SK-N-MC (cell line): ENCODE measurements around the gene SMC3.

Experiments used
- EZH2 ChIP-seq: fragments of 200-600 bp; sonication (generic); IDR thresholded peaks from one replicate; pipeline ENCODE4 v1.6.1; 2017; ENCODE audit warnings: antibody characterized with exemption
- FOXP2 ChIP-seq: optimal IDR thresholded peaks from 2 replicates; pipeline ENCODE3; 2011; ENCODE audit warnings: mild to moderate bottlenecking, moderate library complexity; ENCODE audit not compliant: insufficient read depth; ENCODE audit errors: extremely low read length, control extremely low read depth

GRCh38 chr10:110644598-110645462 lies 77.3 kb downstream of the SMC3 start:
- TF ChIP-seq EZH2 (no peak), FOXP2 (no peak)
